ENCODE measurements around the gene SAP30BP.

Gene SAP30BP

DNA sequence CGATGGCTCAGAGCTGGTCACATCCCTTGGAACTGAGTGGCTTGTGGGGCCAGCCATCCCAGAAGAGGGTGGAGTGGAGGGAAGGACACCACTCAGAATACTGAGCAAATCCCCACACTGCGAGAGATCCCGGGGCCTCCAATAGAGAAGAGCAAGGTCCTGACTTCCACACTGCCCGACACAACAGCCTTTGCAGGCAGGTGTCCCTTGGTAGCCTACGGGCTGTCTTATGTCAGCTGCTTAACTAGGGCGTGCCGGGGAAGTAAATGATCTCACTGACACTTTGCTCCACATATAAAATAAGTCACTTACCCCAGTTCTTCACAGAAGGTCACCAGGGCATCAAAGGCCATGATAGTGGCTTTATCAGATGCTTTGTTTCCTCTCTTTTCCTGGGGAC is 16.3 kb upstream of the SAP30BP start:
- no peak for DNase-seq

GRCh38 chr17:75652341-75652740 is 14.8 kb upstream of the SAP30BP start:
- DNase-seq = no peak

DNA sequence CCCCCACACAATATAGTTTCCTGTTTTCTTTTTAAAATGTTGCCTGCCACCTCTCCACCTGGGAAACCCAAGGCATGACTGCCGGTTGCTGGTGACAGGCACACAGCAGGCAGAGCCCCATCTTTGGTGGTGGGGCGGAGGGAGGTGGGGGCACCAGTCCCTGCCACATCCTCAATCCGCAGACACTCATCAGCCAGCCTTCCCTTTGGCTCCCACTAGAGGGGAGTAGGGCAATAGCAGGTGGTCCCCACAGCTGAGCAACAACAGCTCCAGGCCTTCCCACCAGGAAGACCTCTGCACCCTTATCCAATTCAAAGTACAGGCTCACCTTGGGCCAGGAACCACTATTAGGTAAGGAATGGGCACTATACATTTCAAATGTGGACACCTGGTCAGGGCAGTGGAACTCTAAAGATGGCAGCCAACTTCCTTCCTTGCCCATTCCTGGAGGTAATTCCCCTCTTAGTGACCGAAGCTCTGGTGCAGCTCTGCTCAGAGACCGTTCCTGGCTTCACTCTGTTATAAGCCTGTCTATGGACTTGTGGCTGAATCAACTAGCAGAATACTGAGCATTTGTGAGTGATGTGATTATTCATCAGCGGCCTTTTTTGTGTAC is 14.1 kb upstream of the SAP30BP start:
- no peak for DNase-seq

- DNase-seq = no peak
These were observed 13.0 kb upstream of the SAP30BP start for GRCh38 chr17:75654176-75654575.

GRCh38 chr17:75658237-75658636 is 8.9 kb upstream of the SAP30BP start:
- no peak for DNase-seq

GRCh38 chr17:75661531-75661930 is 5.6 kb upstream of the SAP30BP start:
- DNase-seq = no peak

GRCh38 chr17:75662511-75662910 is 4.6 kb upstream of the SAP30BP start:
- no peak for DNase-seq

DNA sequence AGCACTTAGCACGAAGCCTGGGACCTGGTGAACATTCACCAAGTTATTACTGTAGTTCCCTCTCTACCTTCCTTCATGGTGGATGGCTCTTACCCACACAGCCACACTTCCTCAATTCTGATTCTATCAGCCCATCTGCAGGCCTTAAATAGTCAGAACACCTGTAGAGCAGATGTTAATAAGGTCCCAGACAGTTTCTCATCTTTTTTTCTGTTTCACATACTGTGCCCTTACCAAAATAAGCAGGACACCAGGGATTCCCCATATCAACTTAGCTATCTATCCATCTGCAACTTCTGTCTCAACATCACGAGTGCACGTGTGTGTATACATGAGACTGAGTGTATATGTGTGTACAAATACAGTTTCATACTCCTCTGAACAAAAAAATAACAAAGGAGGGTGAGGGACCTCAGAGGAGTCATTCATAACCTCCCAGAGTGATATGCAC is 3.0 kb upstream of the SAP30BP start:
- DNase-seq = no peak

GRCh38 chr17:75665981-75666380 is 1.2 kb upstream of the SAP30BP start:
- DNase-seq = no peak

GRCh38 chr17:75667825-75668224 is 687 bp downstream of the SAP30BP start:
- DNase-seq = no peak

DNA sequence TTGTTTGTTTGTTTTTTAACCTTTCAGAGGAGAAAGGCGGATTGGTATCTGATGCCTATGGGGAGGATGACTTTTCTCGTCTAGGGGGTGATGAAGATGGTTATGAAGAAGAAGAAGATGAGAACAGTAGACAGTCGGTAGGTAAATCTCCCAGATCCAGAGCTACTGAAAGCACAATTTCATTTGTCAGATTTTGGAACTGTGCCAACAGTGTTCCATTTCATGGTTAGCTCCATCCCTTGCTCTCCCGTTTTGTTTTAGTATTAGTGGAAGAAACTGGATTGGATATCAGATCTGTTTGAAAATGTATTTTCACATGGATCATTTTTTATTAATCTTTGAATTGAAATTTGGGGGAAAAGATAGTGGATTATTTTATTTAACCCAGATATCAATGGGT is 1.4 kb downstream of the SAP30BP start:
- no peak for DNase-seq

DNA sequence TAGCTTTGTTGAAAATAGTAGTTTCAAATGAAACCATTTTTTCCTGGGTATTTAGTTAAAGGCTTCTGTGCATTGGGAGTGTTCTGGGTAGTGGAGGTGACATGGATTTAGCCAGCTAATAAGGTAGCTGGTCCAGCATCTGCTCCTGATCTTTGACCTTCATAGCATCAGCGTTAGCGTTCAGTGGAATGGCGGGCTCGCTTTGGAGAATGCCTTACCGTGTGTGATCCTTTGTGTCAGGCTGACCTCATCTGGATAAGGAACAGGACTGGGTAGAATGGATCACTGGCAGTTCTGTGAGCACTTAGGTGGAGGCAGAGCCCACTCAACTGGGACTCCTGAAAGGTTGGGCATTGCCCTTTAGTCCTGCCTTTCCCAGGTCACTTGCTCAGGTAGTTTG is 3.7 kb downstream of the SAP30BP start:
- DNase-seq = no peak

DNA sequence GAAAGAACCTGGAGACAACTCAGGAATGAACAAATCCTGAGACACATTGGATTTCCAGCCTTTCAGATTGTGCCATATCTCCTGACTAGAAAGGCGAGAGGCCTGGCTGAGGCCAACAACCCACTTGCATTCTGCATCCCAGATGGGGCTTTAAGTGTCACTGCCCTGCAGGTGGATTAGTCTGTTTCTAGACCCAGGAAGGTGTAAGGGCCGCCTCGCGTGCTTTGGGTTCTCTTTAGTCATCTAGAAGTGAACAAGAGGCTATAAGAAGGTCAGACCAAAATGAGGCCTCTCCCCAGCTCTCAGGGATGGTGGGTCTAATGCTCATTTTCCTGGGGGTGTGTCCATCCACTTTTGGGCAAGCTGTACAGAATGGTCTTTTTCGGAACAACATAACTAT is 4.9 kb downstream of the SAP30BP start:
- no peak for DNase-seq

- DNase-seq = no peak
These were observed 6.3 kb downstream of the SAP30BP start for GRCh38 chr17:75673487-75673886.

- no peak for DNase-seq
These were observed 9.3 kb downstream of the SAP30BP start for GRCh38 chr17:75676461-75676860.

DNA sequence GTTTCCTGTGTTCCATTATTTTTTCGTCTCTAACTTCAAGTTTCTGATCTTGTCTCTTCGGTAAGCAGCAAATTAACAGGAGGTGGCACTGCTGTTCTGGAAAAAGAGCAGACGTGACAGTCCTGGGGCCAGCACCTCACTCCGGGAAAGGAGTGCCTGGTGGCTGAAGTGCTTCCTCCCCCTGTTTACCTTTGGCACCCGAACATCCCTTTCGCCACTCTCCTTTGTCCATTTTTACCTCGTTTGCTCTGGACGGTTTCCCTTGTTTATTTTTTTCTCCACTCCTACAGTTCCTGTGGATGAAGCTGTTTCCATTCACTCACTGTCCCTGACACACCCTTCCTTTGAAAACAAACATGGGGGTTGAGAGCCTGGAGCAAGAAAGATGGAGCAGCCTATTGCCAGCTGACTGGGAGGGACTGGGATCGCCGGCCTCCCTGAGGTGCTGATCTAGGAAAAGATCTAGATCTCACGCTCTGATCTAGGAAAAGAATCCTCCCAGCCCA is 12.6 kb downstream of the SAP30BP start:
- DNase-seq = no peak

DNA sequence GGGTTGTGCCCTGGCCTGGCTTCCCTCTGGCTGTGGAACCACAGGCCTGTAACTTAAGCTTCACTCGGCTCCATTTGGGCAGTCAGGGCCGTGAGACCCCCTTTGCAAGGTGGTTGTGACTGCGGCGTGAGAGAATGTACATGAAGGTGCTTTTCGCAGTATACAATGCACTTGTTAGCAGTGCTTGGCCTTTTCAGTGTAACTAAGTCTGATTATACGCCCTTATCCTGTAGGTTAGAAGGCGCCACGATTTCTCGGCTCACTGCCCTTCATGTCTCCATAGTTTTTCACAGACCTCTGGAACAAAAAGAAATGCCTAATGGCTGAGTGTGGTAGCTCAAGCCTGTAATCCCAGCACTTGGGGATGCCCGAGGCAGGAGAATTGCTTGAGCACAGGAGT is 13.3 kb downstream of the SAP30BP start:
- DNase-seq = no peak

GRCh38 chr17:75681289-75681688 is 14.2 kb downstream of the SAP30BP start:
- no peak for DNase-seq

GRCh38 chr17:75683583-75683982 is 16.4 kb downstream of the SAP30BP start:
- DNase-seq = no peak

- DNase-seq = no peak
These were observed 17.1 kb downstream of the SAP30BP start for GRCh38 chr17:75684249-75684648.

DNA sequence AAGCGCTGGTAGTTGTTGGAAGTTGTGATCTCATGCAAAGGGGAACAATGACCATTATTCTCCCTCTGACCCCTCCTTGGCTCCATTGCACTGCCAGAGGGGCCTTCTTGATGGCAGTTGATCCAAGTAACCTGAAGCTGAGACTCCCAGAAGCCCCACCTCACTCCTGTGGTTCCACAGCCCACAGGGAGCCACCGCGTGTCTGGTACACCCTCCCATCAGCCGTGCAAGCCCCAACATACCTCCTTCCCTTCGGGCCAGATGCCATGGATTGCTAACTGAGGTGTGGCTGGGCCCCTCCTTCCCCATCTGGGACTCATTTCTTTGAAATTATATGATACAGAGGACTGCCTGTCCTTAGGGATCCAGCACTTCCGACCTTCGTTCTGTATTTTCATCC is 17.8 kb downstream of the SAP30BP start:
- no peak for DNase-seq

GRCh38 chr17:75685499-75685898 is 18.4 kb downstream of the SAP30BP start:
- no peak for DNase-seq

- DNase-seq = no peak
These were observed 21.2 kb downstream of the SAP30BP start for GRCh38 chr17:75688209-75688825.

DNA sequence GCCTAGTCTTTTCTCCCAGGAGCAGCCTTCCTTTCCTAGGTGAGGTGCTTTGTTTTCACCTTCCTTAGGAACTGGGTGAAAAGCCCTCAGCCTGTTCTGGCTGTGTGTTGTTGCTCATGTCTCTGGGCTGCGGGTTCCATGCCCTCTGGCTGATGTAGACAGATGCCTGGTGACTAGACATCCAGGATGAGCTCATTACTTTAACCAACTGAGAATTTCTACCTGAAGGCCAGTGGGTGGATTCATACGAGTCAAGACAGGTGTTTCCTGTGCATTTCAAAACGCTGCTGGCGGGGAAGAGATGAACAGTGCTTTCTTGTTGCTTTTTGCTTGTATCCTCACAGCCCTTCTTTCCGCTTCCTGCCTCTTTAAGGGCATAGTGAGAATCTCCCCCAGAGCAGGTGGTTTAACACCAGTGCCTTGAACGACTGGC is 22.3 kb downstream of the SAP30BP start:
- no peak for DNase-seq

- DNase-seq = no peak
These were observed 24.2 kb downstream of the SAP30BP start for GRCh38 chr17:75691371-75691791.

All from NCI-H748 treated with DMSO at 0.1 percent for 48 hours (cell line).